Measurements from ENCODE around the gene PTBP1. TPM values are rescaled to one million over a fixed set of nuclear protein-coding genes. Genes with fewer than 3 reads are reported as not detected.

PTBP1 gene
- total RNA-seq = 404 and 417 TPM in 2 replicates

GRCh38 chr19:796692-797527 lies at the start of gene PTBP1:
PTBP1 (plus strand) TSS chr19:797452; CDS start chr19:797498, 46 bp downstream.
- POLR2A ChIA-PET = interaction anchor here (0.6 to 1.9 kb wide), 15 partner anchors 44 to 1765 kb away, joined by 3 to 8 read pairs (median 3); partner anchors contain the start of genes CIRBP, MED16, POLRMT and PRTN3

GRCh38 chr19:748274-748598 lies 49.0 kb upstream of the PTBP1 start:
- DNase-seq (no peak), ATAC-seq (ENCODE audit: low read depth) (no peak)
- no peak overlapping the region for H3K4me3 Mint-ChIP-seq
- H3K4me1 Mint-ChIP-seq = no peaks in the 10 kb centered on the region
- ChIA-PET CTCF (no interaction called here), POLR2A (no interaction called here)
- no peak overlapping the region for H3K27ac Mint-ChIP-seq
- no peak for TF ChIP-seq CTCF (IDR thresholded peaks at IDR 0.05)
- intact Hi-C loops (cut with micrococcal nuclease) = no loop called here
- no peaks in the 10 kb centered on the region for H3K36me3 Mint-ChIP-seq (ENCODE audit: low read depth)
- H3K9me3 Mint-ChIP-seq = no peaks in the 10 kb centered on the region
- H3K27me3 Mint-ChIP-seq = no peaks in the 10 kb centered on the region

More at GRCh38 chr19:796692-797527, at the start of gene PTBP1:
- CTCF ChIA-PET = no interaction called here
- Mint-ChIP-seq H3K36me3 (ENCODE audit: low read depth) (peaks cover 27% of the 10 kb centered on the region), H3K9me3 (no peaks in the 10 kb centered on the region), H3K4me3 (peak within 1 kb of the TSS; percentile 89), H3K27me3 (peaks cover under 1% of the 10 kb centered on the region), H3K4me1 (peaks cover 34% of the 10 kb centered on the region), H3K27ac (peak within 1 kb of the TSS; percentile 79)
- intact Hi-C loops (cut with micrococcal nuclease) = loop anchor here (1.0 to 5.0 kb wide), 13 partner anchors 66 to 855 kb away; partner anchors contain the start of genes ATP5F1D, BSG, CDC34 and CIRBP
- ATAC-seq (ENCODE audit: low read depth) (peak; percentile 86), DNase-seq (peak; percentile 97)
- TF ChIP-seq CTCF (IDR thresholded peaks at IDR 0.05) = no peak

GRCh38 chr19:749811-750210 lies 47.4 kb upstream of the PTBP1 start:
- H3K9me3 Mint-ChIP-seq = no peaks in the 10 kb centered on the region
- H3K27ac Mint-ChIP-seq = no peak overlapping the region
- H3K36me3 Mint-ChIP-seq (ENCODE audit: low read depth) = no peaks in the 10 kb centered on the region
- POLR2A ChIA-PET = interaction anchor here (0.5 kb wide), 1 partner anchor 9 kb away, joined by 5 read pairs; no protein-coding TSS in a partner anchor
- CTCF ChIA-PET = no interaction called here
- no peak for TF ChIP-seq CTCF (IDR thresholded peaks at IDR 0.05)
- no peak for DNase-seq
- H3K4me3 Mint-ChIP-seq = no peak overlapping the region
- intact Hi-C loops (cut with micrococcal nuclease) = no loop called here
- no peaks in the 10 kb centered on the region for H3K27me3 Mint-ChIP-seq
- no peaks in the 10 kb centered on the region for H3K4me1 Mint-ChIP-seq
- ATAC-seq (ENCODE audit: low read depth) = no peak

- no peaks in the 10 kb centered on the region for H3K36me3 Mint-ChIP-seq (ENCODE audit: low read depth)
- CTCF ChIA-PET = no interaction called here
- POLR2A ChIA-PET = no interaction called here
- H3K9me3 Mint-ChIP-seq = no peaks in the 10 kb centered on the region
- no peaks in the 10 kb centered on the region for H3K4me1 Mint-ChIP-seq
- intact Hi-C loops (cut with micrococcal nuclease) = no loop called here
- no peak for ATAC-seq (ENCODE audit: low read depth)
- no peaks in the 10 kb centered on the region for H3K27me3 Mint-ChIP-seq
- no peak within 1 kb of the TSS for H3K4me3 Mint-ChIP-seq
- no peak for DNase-seq
- no peak within 1 kb of the TSS for H3K27ac Mint-ChIP-seq
- no peak for TF ChIP-seq CTCF (IDR thresholded peaks at IDR 0.05)
These were observed 46.4 kb upstream of the PTBP1 start, which contains the start of gene MISP for GRCh38 chr19:750640-751423. MISP (plus strand) TSS chr19:751112; CDS start chr19:756947, 5,835 bp downstream.
